Tibial nerve (tissue), 4 donors: ENCODE data around the gene EP300.

Experiments used
- CTCF ChIP-seq, 5 experiments: fragments of 200-600 bp in 3 of 5; fragments of 450-650 bp in 2 of 5; sonication (generic) in 3 of 5; IDR thresholded peaks; one replicate each; pipeline ENCODE4 v1.5.1; 2016 to 2019; ENCODE audit warnings: antibody characterized with exemption in 5 of 5, mild to moderate bottlenecking in 3 of 5, moderate library complexity in 2 of 5
- EP300 ChIP-seq, 2 donors: sonication (generic); formaldehyde crosslinking; IDR thresholded peaks; one replicate each; pipeline ENCODE4 v1.6.1; 2017; ENCODE audit warnings: antibody characterized with exemption in 2 of 2, mild to moderate bottlenecking in 1 of 2
- POLR2A ChIP-seq, 2 donors: fragments of 450-650 bp; IDR thresholded peaks; one replicate each; pipeline ENCODE4 v1.6.1; 2017; ENCODE audit warnings: antibody characterized with exemption in 2 of 2, mild to moderate bottlenecking in 2 of 2, moderate library complexity in 2 of 2

- TF ChIP-seq CTCF (IDR thresholded peaks at IDR 0.05) (no peak), EP300 (IDR thresholded peaks at IDR 0.05) (no peak), POLR2A (IDR thresholded peaks at IDR 0.05) (no peak)
Observed at GRCh38 chr22:41140365-41140957, 48.1 kb downstream of the EP300 start.
